ENCODE results near the gene CITED4.

DNA sequence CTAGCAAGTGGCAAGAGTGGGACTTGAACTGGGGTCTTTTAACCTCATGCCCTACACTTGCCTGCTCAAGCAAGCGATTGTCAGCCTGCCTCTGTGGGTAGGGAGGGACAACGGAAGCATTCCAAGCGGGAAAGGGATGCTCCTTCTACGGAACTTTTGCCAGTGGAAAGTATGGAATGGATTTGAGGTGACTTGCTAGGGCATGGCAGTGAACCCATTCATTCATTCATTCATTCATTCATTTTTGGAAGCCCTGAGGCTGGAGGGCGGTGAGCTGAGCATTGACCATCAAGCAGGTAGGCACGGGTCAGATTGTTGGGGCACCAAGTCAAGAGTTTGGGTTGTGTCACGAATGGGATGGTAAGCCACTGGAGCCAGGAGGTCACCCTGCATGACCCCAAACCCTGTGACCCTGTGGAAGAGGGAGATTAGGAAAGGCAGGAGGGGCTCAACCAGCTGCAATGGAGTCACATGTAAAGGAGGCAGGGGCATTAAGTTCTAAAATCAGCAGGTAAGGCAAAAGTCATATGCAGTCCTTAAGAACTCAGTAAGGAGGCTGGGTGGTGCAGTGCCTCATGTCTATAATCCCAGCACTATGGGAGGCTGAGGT lies 11.8 kb upstream of the CITED4 start:
- TF ChIP-seq GABPA (IDR thresholded peaks at IDR 0.05; ENCODE audit: low read depth) (no peak), TEAD4 (IDR thresholded peaks at IDR 0.05; ENCODE audit: borderline replicate concordance, insufficient read depth) (no peak), SMC3 (IDR thresholded peaks at IDR 0.05; ENCODE audit: low read depth, low read length) (no peak), ELF1 (IDR thresholded peaks at IDR 0.05) (no peak), SIN3A (IDR thresholded peaks at IDR 0.05; ENCODE audit: borderline replicate concordance, low read depth, low read length) (no peak), RFX5 (IDR thresholded peaks at IDR 0.05; ENCODE audit: low read length) (no peak), RAD21 (IDR thresholded peaks at IDR 0.05; ENCODE audit: low read length) (no peak)
- TF ChIP-seq, protein P1, sequence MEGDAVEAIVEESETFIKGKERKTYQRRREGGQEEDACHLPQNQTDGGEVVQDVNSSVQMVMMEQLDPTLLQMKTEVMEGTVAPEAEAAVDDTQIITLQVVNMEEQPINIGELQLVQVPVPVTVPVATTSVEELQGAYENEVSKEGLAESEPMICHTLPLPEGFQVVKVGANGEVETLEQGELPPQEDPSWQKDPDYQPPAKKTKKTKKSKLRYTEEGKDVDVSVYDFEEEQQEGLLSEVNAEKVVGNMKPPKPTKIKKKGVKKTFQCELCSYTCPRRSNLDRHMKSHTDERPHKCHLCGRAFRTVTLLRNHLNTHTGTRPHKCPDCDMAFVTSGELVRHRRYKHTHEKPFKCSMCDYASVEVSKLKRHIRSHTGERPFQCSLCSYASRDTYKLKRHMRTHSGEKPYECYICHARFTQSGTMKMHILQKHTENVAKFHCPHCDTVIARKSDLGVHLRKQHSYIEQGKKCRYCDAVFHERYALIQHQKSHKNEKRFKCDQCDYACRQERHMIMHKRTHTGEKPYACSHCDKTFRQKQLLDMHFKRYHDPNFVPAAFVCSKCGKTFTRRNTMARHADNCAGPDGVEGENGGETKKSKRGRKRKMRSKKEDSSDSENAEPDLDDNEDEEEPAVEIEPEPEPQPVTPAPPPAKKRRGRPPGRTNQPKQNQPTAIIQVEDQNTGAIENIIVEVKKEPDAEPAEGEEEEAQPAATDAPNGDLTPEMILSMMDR (IDR thresholded peaks at IDR 0.05), result no peak
- TF ChIP-seq, protein P2, sequence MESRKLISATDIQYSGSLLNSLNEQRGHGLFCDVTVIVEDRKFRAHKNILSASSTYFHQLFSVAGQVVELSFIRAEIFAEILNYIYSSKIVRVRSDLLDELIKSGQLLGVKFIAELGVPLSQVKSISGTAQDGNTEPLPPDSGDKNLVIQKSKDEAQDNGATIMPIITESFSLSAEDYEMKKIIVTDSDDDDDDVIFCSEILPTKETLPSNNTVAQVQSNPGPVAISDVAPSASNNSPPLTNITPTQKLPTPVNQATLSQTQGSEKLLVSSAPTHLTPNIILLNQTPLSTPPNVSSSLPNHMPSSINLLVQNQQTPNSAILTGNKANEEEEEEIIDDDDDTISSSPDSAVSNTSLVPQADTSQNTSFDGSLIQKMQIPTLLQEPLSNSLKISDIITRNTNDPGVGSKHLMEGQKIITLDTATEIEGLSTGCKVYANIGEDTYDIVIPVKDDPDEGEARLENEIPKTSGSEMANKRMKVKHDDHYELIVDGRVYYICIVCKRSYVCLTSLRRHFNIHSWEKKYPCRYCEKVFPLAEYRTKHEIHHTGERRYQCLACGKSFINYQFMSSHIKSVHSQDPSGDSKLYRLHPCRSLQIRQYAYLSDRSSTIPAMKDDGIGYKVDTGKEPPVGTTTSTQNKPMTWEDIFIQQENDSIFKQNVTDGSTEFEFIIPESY (IDR thresholded peaks at IDR 0.05; ENCODE audit: borderline replicate concordance, low read depth), result no peak
- TF ChIP-seq, protein P3, sequence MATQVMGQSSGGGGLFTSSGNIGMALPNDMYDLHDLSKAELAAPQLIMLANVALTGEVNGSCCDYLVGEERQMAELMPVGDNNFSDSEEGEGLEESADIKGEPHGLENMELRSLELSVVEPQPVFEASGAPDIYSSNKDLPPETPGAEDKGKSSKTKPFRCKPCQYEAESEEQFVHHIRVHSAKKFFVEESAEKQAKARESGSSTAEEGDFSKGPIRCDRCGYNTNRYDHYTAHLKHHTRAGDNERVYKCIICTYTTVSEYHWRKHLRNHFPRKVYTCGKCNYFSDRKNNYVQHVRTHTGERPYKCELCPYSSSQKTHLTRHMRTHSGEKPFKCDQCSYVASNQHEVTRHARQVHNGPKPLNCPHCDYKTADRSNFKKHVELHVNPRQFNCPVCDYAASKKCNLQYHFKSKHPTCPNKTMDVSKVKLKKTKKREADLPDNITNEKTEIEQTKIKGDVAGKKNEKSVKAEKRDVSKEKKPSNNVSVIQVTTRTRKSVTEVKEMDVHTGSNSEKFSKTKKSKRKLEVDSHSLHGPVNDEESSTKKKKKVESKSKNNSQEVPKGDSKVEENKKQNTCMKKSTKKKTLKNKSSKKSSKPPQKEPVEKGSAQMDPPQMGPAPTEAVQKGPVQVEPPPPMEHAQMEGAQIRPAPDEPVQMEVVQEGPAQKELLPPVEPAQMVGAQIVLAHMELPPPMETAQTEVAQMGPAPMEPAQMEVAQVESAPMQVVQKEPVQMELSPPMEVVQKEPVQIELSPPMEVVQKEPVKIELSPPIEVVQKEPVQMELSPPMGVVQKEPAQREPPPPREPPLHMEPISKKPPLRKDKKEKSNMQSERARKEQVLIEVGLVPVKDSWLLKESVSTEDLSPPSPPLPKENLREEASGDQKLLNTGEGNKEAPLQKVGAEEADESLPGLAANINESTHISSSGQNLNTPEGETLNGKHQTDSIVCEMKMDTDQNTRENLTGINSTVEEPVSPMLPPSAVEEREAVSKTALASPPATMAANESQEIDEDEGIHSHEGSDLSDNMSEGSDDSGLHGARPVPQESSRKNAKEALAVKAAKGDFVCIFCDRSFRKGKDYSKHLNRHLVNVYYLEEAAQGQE (IDR thresholded peaks at IDR 0.05; ENCODE audit: low read depth, low read length), result no peak
